GM23338 (cell line): ENCODE measurements around the gene KIF9. TPM values are rescaled to one million over a fixed set of nuclear protein-coding genes. Genes with fewer than 3 reads are reported as not detected.
A peak's percentile ranks its signal among the peaks of the same experiment; 100 is the strongest.

Source experiments
- ATAC-seq: fragments of 200-7000 bp; cut with Tn5 transposase; 3 replicates; pipeline ENCODE4 v1.9.1; 2020
- DNase-seq: peaks from one replicate; pipeline ENCODE4 v3.0.0-alpha.2; 2015; ENCODE audit warnings: low spot score
- H2AFZ ChIP-seq: fragments of 200-600 bp; sonication (generic); 2 replicates; pipeline ENCODE4 v1.8.0; 2016; ENCODE audit warnings: antibody characterized with exemption, mild to moderate bottlenecking, moderate library complexity
- H3F3A ChIP-seq: fragments of 200-600 bp; sonication (generic); replicated peaks from 2 replicates; pipeline ENCODE4 v1.8.0; 2017; ENCODE audit warnings: antibody characterized with exemption, mixed run types, low read depth
- H3K27ac ChIP-seq: fragments of 200-600 bp; sonication (generic); 2 replicates; pipeline ENCODE4 v1.6.1; 2016; ENCODE audit warnings: low read depth
- H3K27me3 ChIP-seq: fragments of 200-600 bp; sonication (generic); 2 replicates; pipeline ENCODE4 v1.8.0; 2016; ENCODE audit warnings: mild to moderate bottlenecking, mixed run types, moderate library complexity; ENCODE audit not compliant: insufficient read depth
- H3K36me3 ChIP-seq: fragments of 200-600 bp; sonication (generic); 2 replicates; pipeline ENCODE4 v1.8.0; 2016; ENCODE audit warnings: mild to moderate bottlenecking; ENCODE audit not compliant: insufficient read depth
- H3K4me1 ChIP-seq: fragments of 200-600 bp; sonication (generic); 2 replicates; pipeline ENCODE4 v1.8.0; 2016; ENCODE audit warnings: mild to moderate bottlenecking, moderate library complexity; ENCODE audit not compliant: insufficient read depth
- H3K4me2 ChIP-seq: fragments of 200-600 bp; sonication (generic); 2 replicates; pipeline ENCODE4 v1.7.1; 2017; ENCODE audit warnings: mixed run types
- H3K4me3 ChIP-seq: fragments of 200-600 bp; sonication (generic); 2 replicates; pipeline ENCODE4 v1.6.1; 2016; ENCODE audit warnings: mixed run types
- H3K79me2 ChIP-seq: fragments of 200-600 bp; sonication (generic); replicated peaks from 2 replicates; pipeline ENCODE4 v1.8.0; 2017; ENCODE audit warnings: mild to moderate bottlenecking; ENCODE audit not compliant: insufficient read depth
- H3K9me2 ChIP-seq: fragments of 200-600 bp; sonication (generic); 2 replicates; pipeline ENCODE4 v1.8.0; 2017; ENCODE audit not compliant: insufficient read depth
- H4K20me1 ChIP-seq: fragments of 200-600 bp; sonication (generic); replicated peaks from 2 replicates; pipeline ENCODE4 v1.8.0; 2017; ENCODE audit warnings: mild to moderate bottlenecking; ENCODE audit not compliant: insufficient read depth
- H3K27ac Mint-ChIP-seq: 2 replicates; pipeline ENCODE4 v1.8.0; 2020; ENCODE audit warnings: inconsistent platforms, mild to moderate bottlenecking, moderate library complexity, mixed read lengths
- H3K27me3 Mint-ChIP-seq: 3 replicates; pipeline ENCODE4 v1.8.0; 2022; ENCODE audit warnings: low read depth, mild to moderate bottlenecking, moderate library complexity, mixed read lengths, inconsistent platforms; ENCODE audit not compliant: insufficient read depth, poor library complexity
- H3K36me3 Mint-ChIP-seq: 3 replicates; pipeline ENCODE4 v1.8.0; 2021; ENCODE audit warnings: low read depth, mild to moderate bottlenecking, inconsistent platforms, moderate library complexity, mixed read lengths
- H3K4me1 Mint-ChIP-seq: 3 replicates; pipeline ENCODE4 v1.8.0; 2020; ENCODE audit warnings: mild to moderate bottlenecking, inconsistent platforms, mixed read lengths
- H3K4me3 Mint-ChIP-seq: 3 replicates; pipeline ENCODE4 v1.8.0; 2021; ENCODE audit warnings: moderate library complexity, mild to moderate bottlenecking, inconsistent platforms, mixed read lengths
- H3K9me3 Mint-ChIP-seq: 3 replicates; pipeline ENCODE4 v1.8.0; 2020; ENCODE audit warnings: moderate library complexity, mild to moderate bottlenecking, inconsistent platforms, mixed read lengths
- JUNB ChIP-seq: IDR thresholded peaks from one replicate; pipeline ENCODE4 v1.6.1; 2016; ENCODE audit warnings: antibody characterized with exemption; ENCODE audit not compliant: unreplicated experiment
- POLR2AphosphoS5 ChIP-seq: IDR thresholded peaks from 2 replicates; pipeline ENCODE4 v1.6.1; 2016; ENCODE audit warnings: antibody characterized with exemption, low read depth
- STAT1 ChIP-seq: IDR thresholded peaks from one replicate; pipeline ENCODE4 v1.6.1; 2016; ENCODE audit warnings: antibody characterized with exemption; ENCODE audit not compliant: unreplicated experiment
- ZNF114 ChIP-seq: fragments of 250-450 bp; sonication (Bioruptor Pico); IDR thresholded peaks from 2 replicates; pipeline ENCODE4 v1.5.0; 2020; ENCODE audit warnings: mild to moderate bottlenecking, moderate library complexity
- ZNF331 ChIP-seq: fragments of 250-450 bp; sonication (Bioruptor Pico); IDR thresholded peaks from 2 replicates; pipeline ENCODE4 v1.5.0; 2020; ENCODE audit warnings: low read depth, mild to moderate bottlenecking, moderate library complexity
- polyA plus RNA-seq: library from polyadenylated mRNA; unstranded; fragments of >200 nt; fragmentation: Nextera tagmentation; extraction: Ambion mirVana; gene quantifications from 2 replicates; pipeline ENCODE4 v1.2.1, GENCODE V29; 2016
- total RNA-seq: library from RNA; depleted of rRNA; stranded (reverse); fragments of >200 nt; shearing (Covaris generic); gene quantifications from 2 replicates; pipeline ENCODE4 v1.2.3, GENCODE V29; 2014
- TF ChIP-seq, protein P1 (sequence below): IDR thresholded peaks from one replicate; pipeline ENCODE4 v1.6.1; 2018; ENCODE audit warnings: antibody characterized with exemption; ENCODE audit not compliant: unreplicated experiment
- TF ChIP-seq, protein P2 (sequence below), 2 experiments: fragments of 200-600 bp in 1 of 2; sonication (generic) in 1 of 2; conservative IDR thresholded peaks; 2 replicates each; pipeline versions ENCODE4 v1.5.1 to v1.6.1; 2016 to 2017; ENCODE audit warnings: antibody characterized with exemption in 2 of 2, low read depth in 2 of 2, mild to moderate bottlenecking in 2 of 2, moderate library complexity in 1 of 2
- TF ChIP-seq, protein P3 (sequence below): fragments of 250-450 bp; sonication (Bioruptor Pico); IDR thresholded peaks from 2 replicates; pipeline ENCODE4 v1.5.0; 2020; ENCODE audit warnings: mild to moderate bottlenecking, moderate library complexity

KIF9 gene
- total and polyA plus RNA-seq, 2 experiments from 2014 or later: 12.6 to 14.0 TPM

DNA sequence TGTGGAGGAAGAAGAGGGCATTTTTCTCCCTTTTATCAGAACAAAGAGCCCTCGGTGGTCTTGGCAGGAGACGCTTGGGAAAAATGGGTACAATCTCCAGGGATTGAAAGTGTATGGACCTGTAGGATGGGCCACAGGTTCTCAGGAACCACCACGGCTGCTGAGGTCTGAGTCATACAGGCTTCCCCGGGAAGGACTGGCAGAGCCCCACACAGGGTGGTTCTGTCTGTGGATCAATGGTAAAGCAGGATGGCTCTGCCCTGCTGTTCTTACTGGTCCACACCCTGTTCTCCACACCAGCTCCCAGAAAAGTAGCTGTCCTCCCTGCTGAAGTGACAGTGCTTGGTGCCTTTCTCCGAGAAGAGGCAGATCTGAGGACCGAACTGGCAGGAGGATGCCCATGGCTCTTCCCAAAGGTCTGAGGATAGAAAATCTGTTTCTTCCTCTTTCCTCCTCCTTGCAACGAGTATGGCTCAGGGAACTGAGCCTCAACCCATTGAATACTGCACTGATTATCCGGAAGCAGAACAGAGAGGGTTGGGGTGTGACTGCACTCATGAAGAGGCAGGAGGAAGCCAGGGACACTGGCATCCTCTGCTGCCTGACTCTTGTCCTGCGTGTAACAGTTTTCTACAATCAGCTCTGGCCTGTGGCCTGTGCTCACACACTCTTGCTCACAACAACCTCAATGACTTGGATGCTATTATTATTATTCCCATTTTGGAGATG lies 39.0 kb downstream of the KIF9 start:
- H3F3A ChIP-seq: no peaks in the 10 kb centered on the region
- DNase-seq (no peak), ATAC-seq (no peak)
- no peaks in the 10 kb centered on the region; the same call in 2 of the 3 replicates for H3K9me3 Mint-ChIP-seq
- H3K4me2 ChIP-seq: no peak overlapping the region
- no peaks in the 10 kb centered on the region for H3K4me1 Mint-ChIP-seq
- no peaks in the 10 kb centered on the region for H3K36me3 Mint-ChIP-seq
- no peaks in the 10 kb centered on the region for H3K79me2 ChIP-seq
- no peak overlapping the region for H3K4me3 ChIP-seq
- H3K36me3 ChIP-seq: no peaks in the 10 kb centered on the region
- H3K27me3 ChIP-seq: no peaks in the 10 kb centered on the region
- no peak for TF ChIP-seq ZNF331 (CRISPR knock-in tag)
- TF ChIP-seq, protein P1, sequence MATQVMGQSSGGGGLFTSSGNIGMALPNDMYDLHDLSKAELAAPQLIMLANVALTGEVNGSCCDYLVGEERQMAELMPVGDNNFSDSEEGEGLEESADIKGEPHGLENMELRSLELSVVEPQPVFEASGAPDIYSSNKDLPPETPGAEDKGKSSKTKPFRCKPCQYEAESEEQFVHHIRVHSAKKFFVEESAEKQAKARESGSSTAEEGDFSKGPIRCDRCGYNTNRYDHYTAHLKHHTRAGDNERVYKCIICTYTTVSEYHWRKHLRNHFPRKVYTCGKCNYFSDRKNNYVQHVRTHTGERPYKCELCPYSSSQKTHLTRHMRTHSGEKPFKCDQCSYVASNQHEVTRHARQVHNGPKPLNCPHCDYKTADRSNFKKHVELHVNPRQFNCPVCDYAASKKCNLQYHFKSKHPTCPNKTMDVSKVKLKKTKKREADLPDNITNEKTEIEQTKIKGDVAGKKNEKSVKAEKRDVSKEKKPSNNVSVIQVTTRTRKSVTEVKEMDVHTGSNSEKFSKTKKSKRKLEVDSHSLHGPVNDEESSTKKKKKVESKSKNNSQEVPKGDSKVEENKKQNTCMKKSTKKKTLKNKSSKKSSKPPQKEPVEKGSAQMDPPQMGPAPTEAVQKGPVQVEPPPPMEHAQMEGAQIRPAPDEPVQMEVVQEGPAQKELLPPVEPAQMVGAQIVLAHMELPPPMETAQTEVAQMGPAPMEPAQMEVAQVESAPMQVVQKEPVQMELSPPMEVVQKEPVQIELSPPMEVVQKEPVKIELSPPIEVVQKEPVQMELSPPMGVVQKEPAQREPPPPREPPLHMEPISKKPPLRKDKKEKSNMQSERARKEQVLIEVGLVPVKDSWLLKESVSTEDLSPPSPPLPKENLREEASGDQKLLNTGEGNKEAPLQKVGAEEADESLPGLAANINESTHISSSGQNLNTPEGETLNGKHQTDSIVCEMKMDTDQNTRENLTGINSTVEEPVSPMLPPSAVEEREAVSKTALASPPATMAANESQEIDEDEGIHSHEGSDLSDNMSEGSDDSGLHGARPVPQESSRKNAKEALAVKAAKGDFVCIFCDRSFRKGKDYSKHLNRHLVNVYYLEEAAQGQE: no peak
- no peak for TF ChIP-seq STAT1
- TF ChIP-seq, protein P2, sequence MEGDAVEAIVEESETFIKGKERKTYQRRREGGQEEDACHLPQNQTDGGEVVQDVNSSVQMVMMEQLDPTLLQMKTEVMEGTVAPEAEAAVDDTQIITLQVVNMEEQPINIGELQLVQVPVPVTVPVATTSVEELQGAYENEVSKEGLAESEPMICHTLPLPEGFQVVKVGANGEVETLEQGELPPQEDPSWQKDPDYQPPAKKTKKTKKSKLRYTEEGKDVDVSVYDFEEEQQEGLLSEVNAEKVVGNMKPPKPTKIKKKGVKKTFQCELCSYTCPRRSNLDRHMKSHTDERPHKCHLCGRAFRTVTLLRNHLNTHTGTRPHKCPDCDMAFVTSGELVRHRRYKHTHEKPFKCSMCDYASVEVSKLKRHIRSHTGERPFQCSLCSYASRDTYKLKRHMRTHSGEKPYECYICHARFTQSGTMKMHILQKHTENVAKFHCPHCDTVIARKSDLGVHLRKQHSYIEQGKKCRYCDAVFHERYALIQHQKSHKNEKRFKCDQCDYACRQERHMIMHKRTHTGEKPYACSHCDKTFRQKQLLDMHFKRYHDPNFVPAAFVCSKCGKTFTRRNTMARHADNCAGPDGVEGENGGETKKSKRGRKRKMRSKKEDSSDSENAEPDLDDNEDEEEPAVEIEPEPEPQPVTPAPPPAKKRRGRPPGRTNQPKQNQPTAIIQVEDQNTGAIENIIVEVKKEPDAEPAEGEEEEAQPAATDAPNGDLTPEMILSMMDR (conservative IDR thresholded peaks at IDR 0.05; ENCODE audit: low read depth in 2 of 2): 0 out of 4 replicates have a peak, but pooled peaks of 1 of the 2 experiments have one; percentile 8
- TF ChIP-seq ZNF114 (CRISPR knock-in tag): no peak
- TF ChIP-seq JUNB: no peak
- TF ChIP-seq POLR2AphosphoS5: no peak
- TF ChIP-seq, protein P3, sequence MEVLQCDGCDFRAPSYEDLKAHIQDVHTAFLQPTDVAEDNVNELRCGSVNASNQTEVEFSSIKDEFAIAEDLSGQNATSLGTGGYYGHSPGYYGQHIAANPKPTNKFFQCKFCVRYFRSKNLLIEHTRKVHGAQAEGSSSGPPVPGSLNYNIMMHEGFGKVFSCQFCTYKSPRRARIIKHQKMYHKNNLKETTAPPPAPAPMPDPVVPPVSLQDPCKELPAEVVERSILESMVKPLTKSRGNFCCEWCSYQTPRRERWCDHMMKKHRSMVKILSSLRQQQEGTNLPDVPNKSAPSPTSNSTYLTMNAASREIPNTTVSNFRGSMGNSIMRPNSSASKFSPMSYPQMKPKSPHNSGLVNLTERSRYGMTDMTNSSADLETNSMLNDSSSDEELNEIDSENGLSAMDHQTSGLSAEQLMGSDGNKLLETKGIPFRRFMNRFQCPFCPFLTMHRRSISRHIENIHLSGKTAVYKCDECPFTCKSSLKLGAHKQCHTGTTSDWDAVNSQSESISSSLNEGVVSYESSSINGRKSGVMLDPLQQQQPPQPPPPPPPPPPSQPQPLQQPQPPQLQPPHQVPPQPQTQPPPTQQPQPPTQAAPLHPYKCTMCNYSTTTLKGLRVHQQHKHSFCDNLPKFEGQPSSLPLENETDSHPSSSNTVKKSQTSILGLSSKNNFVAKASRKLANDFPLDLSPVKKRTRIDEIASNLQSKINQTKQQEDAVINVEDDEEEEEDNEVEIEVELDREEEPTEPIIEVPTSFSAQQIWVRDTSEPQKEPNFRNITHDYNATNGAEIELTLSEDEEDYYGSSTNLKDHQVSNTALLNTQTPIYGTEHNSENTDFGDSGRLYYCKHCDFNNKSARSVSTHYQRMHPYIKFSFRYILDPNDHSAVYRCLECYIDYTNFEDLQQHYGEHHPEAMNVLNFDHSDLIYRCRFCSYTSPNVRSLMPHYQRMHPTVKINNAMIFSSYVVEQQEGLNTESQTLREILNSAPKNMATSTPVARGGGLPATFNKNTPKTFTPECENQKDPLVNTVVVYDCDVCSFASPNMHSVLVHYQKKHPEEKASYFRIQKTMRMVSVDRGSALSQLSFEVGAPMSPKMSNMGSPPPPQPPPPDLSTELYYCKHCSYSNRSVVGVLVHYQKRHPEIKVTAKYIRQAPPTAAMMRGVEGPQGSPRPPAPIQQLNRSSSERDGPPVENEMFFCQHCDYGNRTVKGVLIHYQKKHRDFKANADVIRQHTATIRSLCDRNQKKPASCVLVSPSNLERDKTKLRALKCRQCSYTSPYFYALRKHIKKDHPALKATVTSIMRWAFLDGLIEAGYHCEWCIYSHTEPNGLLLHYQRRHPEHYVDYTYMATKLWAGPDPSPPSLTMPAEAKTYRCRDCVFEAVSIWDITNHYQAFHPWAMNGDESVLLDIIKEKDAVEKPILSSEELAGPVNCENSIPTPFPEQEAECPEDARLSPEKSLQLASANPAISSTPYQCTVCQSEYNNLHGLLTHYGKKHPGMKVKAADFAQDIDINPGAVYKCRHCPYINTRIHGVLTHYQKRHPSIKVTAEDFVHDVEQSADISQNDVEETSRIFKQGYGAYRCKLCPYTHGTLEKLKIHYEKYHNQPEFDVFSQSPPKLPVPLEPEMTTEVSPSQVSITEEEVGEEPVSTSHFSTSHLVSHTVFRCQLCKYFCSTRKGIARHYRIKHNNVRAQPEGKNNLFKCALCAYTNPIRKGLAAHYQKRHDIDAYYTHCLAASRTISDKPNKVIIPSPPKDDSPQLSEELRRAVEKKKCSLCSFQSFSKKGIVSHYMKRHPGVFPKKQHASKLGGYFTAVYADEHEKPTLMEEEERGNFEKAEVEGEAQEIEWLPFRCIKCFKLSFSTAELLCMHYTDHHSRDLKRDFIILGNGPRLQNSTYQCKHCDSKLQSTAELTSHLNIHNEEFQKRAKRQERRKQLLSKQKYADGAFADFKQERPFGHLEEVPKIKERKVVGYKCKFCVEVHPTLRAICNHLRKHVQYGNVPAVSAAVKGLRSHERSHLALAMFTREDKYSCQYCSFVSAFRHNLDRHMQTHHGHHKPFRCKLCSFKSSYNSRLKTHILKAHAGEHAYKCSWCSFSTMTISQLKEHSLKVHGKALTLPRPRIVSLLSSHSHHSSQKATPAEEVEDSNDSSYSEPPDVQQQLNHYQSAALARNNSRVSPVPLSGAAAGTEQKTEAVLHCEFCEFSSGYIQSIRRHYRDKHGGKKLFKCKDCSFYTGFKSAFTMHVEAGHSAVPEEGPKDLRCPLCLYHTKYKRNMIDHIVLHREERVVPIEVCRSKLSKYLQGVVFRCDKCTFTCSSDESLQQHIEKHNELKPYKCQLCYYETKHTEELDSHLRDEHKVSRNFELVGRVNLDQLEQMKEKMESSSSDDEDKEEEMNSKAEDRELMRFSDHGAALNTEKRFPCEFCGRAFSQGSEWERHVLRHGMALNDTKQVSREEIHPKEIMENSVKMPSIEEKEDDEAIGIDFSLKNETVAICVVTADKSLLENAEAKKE (CRISPR knock-in tag): no peak
- no peak overlapping the region for H3K4me3 Mint-ChIP-seq
- no peaks in the 10 kb centered on the region for H4K20me1 ChIP-seq
- no peak overlapping the region for H3K27ac ChIP-seq
- H3K27me3 Mint-ChIP-seq: no peaks in the 10 kb centered on the region
- no peak overlapping the region for H3K27ac Mint-ChIP-seq
- no peaks in the 10 kb centered on the region for H3K4me1 ChIP-seq
- no peak overlapping the region for H2AFZ ChIP-seq
- H3K9me2 ChIP-seq: 0 out of 2 replicates have a peak, but pooled peaks cover 4% of the 10 kb centered on the region
